Mesothelial cell of epicardium (in vitro differentiated cells): Measurements from ENCODE around the gene DDX49. TPM values are rescaled to one million over a fixed set of nuclear protein-coding genes. Genes with fewer than 3 reads are reported as not detected.

Source experiments
- DNase-seq, 2 experiments: peaks; one replicate each; pipeline ENCODE4 v3.0.0; 2021; ENCODE audit warnings: low spot score in 2 of 2; ENCODE audit not compliant: unreplicated experiment in 2 of 2
- H3K27ac Mint-ChIP-seq: 2 replicates; pipeline ENCODE4 v1.8.0; 2021; ENCODE audit warnings: mixed read lengths
- H3K27me3 Mint-ChIP-seq: 2 replicates; pipeline ENCODE4 v1.8.0; 2021; ENCODE audit warnings: low read depth, mixed read lengths
- H3K36me3 Mint-ChIP-seq: 2 replicates; pipeline ENCODE4 v1.8.0; 2021; ENCODE audit warnings: mixed read lengths
- H3K4me1 Mint-ChIP-seq: 2 replicates; pipeline ENCODE4 v1.8.0; 2021; ENCODE audit warnings: mixed read lengths
- H3K4me3 Mint-ChIP-seq: 2 replicates; pipeline ENCODE4 v1.8.0; 2021; ENCODE audit warnings: mild to moderate bottlenecking, moderate library complexity, mixed read lengths
- H3K9me3 Mint-ChIP-seq: 2 replicates; pipeline ENCODE4 v1.8.0; 2021; ENCODE audit warnings: mixed read lengths
- CTCF ChIP-seq: fragments of 200-600 bp; sonication (generic); IDR thresholded peaks from one replicate; pipeline ENCODE4 v1.5.0; 2021; ENCODE audit warnings: antibody characterized with exemption; ENCODE audit not compliant: unreplicated experiment
- total RNA-seq: library from RNA; stranded (reverse); gene quantifications from 3 replicates; pipeline ENCODE4 v1.2.1, GENCODE V29; 2021

DDX49 gene, protein sequence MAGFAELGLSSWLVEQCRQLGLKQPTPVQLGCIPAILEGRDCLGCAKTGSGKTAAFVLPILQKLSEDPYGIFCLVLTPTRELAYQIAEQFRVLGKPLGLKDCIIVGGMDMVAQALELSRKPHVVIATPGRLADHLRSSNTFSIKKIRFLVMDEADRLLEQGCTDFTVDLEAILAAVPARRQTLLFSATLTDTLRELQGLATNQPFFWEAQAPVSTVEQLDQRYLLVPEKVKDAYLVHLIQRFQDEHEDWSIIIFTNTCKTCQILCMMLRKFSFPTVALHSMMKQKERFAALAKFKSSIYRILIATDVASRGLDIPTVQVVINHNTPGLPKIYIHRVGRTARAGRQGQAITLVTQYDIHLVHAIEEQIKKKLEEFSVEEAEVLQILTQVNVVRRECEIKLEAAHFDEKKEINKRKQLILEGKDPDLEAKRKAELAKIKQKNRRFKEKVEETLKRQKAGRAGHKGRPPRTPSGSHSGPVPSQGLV
- 41.3 to 46.1 TPM (median 45.6 TPM) in 3 replicates for total RNA-seq

DNA sequence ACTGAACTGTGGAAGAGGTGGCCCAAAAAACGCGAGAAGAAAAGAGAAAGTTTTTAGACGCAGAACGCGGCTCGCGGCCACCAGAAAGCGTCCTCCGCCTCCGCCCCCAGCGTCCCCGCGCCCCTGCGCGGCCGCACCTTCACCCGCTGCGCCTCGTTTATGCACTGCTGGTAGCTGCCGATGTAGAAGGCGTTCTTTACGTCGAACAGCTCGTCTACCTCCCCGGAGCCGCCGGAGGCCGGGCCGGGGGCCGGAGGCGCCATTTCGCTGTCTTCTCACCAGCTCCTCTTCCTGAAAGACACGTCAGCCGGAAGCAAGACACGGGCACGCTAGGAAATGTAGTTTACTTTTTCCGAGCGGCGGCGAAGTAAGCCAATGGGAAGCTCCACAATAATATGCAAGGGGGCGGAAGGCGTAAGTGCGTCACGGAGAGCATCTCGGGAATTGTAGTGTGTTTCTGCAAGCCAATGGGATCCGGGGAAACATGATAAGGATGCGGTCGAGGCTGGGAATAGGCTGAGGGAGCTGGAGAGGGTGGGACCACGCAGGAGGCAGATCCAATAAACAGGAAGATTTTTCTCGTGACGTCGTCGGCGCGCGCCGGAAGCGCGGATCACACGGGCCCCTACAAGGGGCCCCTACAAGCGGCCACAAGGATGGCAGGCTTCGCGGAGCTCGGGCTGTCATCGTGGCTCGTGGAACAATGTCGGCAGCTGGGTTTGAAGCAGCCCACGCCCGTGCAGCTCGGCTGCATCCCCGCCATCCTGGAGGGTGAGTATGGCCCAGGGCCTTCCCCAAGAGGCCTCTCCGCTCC is at the start of gene DDX49, which contains the start of gene COPE:
Gene DDX49 (plus strand): TSS at position 630 of the 814 bp plus-strand sequence. CDS start 27 bp downstream, at position 657.
Gene COPE (minus strand): TSS at position 302 of the 814 bp plus-strand sequence. CDS start 39 bp downstream, at position 263.
- peak; percentile 90 to 97 for DNase-seq
- TF ChIP-seq CTCF, result no peak
- Mint-ChIP-seq H3K36me3 (peaks cover 14% of the 10 kb centered on the region), H3K27ac (peak within 1 kb of the TSS; percentile 97), H3K4me3 (peak within 1 kb of the TSS; percentile 96), H3K4me1 (peaks cover 29% of the 10 kb centered on the region), H3K27me3 (no peaks in the 10 kb centered on the region), H3K9me3 (no peaks in the 10 kb centered on the region)

DNA sequence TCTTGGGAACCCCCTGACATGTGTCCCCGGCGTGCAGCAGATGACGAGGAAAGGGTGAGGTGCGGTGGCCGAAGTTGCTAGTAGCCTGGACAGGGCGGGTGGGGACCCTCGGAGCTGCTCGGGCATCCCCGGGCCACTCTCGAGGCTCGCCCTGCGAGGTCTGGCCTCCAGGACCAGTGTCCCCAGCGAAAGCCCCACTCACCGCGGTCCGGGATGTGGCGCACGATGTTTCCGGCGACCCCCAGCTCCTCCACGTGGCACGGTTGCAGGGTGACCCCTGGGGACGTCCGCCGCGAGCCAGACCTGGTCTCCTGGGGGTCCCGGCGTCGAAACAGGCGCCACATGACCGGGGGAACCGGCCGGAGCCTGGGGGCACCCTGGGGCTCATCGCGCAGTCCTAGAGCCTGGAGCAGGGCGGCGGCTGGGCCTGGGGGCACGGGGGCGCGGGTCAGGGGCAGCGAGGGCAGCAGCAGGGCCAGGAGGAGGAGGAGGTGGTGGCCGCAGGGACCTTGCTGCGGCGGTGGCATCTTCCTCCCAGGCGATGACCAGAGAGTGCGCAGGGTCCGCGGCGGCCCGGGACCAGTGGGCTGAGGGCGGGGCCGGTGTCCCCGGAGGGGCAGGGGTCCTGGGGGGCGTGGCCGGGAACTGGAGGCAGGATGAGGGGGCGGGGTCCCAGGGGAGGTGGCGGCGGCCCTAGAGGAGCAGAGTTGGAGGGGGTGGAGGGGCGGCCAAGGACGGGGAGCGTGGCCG is 49.6 kb upstream of the DDX49 start:
- Mint-ChIP-seq H3K27me3 (no peaks in the 10 kb centered on the region), H3K4me3 (no peak overlapping the region), H3K36me3 (peaks cover 24% of the 10 kb centered on the region)

GRCh38 chr19:18870531-18871172 is 48.9 kb upstream of the DDX49 start:
- Mint-ChIP-seq H3K9me3 (no peaks in the 10 kb centered on the region), H3K27me3 (no peaks in the 10 kb centered on the region), H3K36me3 (peaks cover 27% of the 10 kb centered on the region), H3K27ac (no peak overlapping the region), H3K4me3 (no peak overlapping the region), H3K4me1 (no peaks in the 10 kb centered on the region)
- no peak for TF ChIP-seq CTCF
- DNase-seq, result no peak

More for the DNA sequence above, 49.6 kb upstream of the DDX49 start:
- no peak overlapping the region for H3K27ac Mint-ChIP-seq
- DNase-seq, result no peak
- TF ChIP-seq CTCF, result no peak
- no peaks in the 10 kb centered on the region for H3K4me1 Mint-ChIP-seq
- H3K9me3 Mint-ChIP-seq, result no peaks in the 10 kb centered on the region

DNA sequence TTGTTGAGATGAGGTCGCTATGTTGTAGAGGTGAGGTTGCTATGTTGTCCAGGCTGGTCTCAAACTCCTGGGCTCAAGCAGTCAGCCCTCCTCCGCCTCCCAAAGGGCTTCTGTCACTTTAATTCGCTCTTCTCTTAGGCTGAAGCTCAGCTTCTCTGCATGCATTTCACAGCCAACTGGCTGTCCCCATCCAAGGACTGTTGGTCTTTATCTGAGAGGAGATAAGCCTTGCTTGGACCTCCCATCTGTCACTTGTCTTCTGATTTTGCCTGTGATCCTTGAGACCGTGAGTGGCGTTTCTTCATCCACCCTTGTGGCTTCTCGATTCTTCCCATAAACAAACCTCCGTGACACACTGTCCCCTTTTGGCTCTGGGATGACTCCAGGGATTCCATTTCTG is 48.0 kb upstream of the DDX49 start:
- Mint-ChIP-seq H3K4me3 (no peak overlapping the region), H3K27ac (no peak overlapping the region), H3K27me3 (no peaks in the 10 kb centered on the region), H3K4me1 (no peaks in the 10 kb centered on the region), H3K36me3 (peaks cover 31% of the 10 kb centered on the region), H3K9me3 (no peaks in the 10 kb centered on the region)
- DNase-seq, result no peak
- TF ChIP-seq CTCF, result no peak

- no peak for TF ChIP-seq CTCF
- H3K36me3 Mint-ChIP-seq, result peaks cover 51% of the 10 kb centered on the region
- H3K27me3 Mint-ChIP-seq, result no peaks in the 10 kb centered on the region
- H3K4me1 Mint-ChIP-seq, result no peaks in the 10 kb centered on the region
- DNase-seq, result no peak
- H3K9me3 Mint-ChIP-seq, result peaks cover 10% of the 10 kb centered on the region
- H3K4me3 Mint-ChIP-seq, result no peak overlapping the region
- H3K27ac Mint-ChIP-seq, result no peak overlapping the region
These were observed 43.8 kb upstream of the DDX49 start for GRCh38 chr19:18875726-18876125.
